Measurements from ENCODE around the gene KRT17.

Gene KRT17

DNA sequence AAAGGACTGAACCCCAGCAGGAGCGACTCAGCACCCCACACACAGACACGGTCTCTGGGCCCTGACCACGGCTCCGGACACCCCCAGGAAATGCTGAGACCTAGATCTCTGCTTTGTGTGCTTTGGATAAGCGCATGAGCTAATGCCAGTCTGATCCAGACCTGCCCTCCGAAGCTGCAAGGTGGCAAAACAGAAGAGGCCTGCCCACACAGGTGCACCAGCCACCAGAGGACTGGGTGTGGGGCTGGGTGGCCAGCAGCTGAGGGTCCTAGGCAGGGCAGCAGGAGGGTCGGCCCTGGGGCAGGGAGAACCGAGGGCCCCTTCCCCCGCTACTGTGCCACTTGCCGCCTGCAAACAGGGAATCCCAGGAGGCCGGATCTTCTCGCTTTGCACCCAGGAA, 33.6 kb upstream of the KRT17 start:
- TF ChIP-seq, protein P1, sequence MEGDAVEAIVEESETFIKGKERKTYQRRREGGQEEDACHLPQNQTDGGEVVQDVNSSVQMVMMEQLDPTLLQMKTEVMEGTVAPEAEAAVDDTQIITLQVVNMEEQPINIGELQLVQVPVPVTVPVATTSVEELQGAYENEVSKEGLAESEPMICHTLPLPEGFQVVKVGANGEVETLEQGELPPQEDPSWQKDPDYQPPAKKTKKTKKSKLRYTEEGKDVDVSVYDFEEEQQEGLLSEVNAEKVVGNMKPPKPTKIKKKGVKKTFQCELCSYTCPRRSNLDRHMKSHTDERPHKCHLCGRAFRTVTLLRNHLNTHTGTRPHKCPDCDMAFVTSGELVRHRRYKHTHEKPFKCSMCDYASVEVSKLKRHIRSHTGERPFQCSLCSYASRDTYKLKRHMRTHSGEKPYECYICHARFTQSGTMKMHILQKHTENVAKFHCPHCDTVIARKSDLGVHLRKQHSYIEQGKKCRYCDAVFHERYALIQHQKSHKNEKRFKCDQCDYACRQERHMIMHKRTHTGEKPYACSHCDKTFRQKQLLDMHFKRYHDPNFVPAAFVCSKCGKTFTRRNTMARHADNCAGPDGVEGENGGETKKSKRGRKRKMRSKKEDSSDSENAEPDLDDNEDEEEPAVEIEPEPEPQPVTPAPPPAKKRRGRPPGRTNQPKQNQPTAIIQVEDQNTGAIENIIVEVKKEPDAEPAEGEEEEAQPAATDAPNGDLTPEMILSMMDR (IDR thresholded peaks at IDR 0.05; ENCODE audit: control insufficient read depth, insufficient read depth, low read depth, low read length, missing control alignments) = no peak
- no peak for DNase-seq (ENCODE audit: low read depth)
- no peak overlapping the region for H3K4me3 ChIP-seq (ENCODE audit: control insufficient read depth, low read depth, low read length)

DNA sequence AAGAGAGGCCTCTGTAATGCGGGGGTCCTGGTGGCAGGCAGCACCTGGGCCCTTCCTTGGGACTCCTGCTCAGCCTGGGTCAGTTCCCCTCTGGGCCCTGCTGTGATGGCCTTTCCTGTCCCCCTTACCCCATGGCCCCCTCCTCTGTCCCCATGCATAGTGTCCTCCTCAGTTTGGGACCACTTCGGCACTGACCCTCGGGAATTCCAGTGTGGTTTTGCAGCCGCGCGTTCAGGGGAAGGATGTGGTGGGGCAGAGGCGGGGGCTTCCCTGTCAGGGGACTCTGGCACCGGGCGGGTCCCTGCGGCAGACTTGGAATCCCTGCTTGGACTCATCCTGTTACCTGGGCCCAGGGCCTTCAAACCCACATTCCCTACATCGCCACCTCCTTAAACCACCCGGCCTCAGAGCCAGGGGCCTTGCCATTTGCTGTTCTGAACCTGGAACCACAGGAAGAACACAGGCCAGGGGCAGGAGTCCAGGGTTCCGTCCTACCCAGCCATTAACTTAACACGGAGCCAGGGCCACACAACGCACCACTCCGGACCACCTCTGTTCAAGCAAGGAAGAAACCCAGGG, 32.9 kb upstream of the KRT17 start:
- TF ChIP-seq, protein P1 (IDR thresholded peaks at IDR 0.05; ENCODE audit: control insufficient read depth, insufficient read depth, low read depth, low read length, missing control alignments) = no peak
- H3K4me3 ChIP-seq (ENCODE audit: control insufficient read depth, low read depth, low read length) = no peak overlapping the region
- no peak for DNase-seq (ENCODE audit: low read depth)

DNA sequence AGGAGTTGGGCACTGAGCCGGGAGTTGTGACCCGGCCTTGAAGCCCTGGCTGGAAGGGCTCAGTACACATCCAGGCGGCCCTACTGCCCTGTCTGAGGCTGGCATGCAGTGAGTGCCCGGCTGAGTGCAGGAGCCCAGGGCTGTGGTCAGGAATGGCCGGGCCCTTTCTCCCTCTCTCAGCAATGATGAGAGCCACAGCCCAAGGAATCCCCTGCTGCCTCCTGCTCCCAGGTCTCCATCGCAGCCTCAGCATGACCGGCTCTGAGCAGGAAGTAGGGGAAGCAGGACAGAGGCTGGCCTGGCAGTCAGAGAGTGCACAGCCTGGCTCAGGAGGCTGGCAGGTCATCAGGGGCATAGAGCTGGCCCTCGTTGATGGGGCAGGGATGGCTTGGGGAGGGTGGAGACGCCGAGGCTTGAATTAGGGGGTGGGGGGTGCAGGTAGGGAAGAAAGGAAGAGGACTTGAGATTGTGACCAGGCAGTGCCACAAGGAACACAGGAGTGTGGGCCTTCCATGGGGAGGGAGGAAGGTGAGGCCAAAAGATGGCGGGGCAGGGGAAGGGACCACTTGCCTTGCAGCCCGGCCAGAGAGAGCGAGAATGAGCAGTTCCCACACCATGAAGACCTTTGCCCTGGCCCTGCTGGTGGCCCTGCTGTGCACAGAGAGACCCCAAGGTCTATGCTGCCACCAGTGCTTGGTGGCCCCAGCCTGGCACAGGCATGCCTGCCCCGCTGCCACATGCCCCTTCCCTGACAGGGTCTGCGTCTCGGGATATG, 32.1 kb upstream of the KRT17 start:
- DNase-seq (ENCODE audit: low read depth) = no peak
- H3K4me3 ChIP-seq (ENCODE audit: control insufficient read depth, low read depth, low read length) = no peak overlapping the region
- TF ChIP-seq, protein P1 (IDR thresholded peaks at IDR 0.05; ENCODE audit: control insufficient read depth, insufficient read depth, low read depth, low read length, missing control alignments) = no peak

DNA sequence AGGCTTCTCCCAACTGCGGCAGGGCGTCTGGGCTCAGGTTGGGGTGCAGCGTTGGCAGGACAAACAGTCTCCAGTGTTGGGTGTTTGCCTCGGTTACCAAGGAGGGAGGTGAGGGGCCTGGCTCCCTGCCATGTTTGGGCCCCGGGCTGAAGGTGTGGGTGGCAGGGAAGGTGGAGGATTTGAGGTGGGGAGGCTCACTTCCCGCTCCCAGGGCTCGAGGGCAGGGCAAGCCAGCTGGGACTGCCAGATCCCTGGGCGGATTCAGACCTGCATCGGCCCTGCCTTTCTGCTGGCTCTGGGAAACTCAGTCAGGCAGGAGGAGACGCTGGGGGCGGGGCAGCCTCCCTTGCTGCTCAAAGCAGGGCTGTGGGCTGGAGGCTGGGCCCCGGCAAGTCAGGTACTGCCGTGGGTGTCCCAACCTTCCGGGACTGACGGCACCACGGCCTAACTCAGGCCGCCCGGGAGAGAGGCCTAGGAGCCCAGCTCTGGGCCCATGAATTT, 31.3 kb upstream of the KRT17 start:
- TF ChIP-seq, protein P1 (IDR thresholded peaks at IDR 0.05; ENCODE audit: control insufficient read depth, insufficient read depth, low read depth, low read length, missing control alignments) = no peak
- H3K4me3 ChIP-seq (ENCODE audit: control insufficient read depth, low read depth, low read length) = no peak overlapping the region
- DNase-seq (ENCODE audit: low read depth) = no peak

DNA sequence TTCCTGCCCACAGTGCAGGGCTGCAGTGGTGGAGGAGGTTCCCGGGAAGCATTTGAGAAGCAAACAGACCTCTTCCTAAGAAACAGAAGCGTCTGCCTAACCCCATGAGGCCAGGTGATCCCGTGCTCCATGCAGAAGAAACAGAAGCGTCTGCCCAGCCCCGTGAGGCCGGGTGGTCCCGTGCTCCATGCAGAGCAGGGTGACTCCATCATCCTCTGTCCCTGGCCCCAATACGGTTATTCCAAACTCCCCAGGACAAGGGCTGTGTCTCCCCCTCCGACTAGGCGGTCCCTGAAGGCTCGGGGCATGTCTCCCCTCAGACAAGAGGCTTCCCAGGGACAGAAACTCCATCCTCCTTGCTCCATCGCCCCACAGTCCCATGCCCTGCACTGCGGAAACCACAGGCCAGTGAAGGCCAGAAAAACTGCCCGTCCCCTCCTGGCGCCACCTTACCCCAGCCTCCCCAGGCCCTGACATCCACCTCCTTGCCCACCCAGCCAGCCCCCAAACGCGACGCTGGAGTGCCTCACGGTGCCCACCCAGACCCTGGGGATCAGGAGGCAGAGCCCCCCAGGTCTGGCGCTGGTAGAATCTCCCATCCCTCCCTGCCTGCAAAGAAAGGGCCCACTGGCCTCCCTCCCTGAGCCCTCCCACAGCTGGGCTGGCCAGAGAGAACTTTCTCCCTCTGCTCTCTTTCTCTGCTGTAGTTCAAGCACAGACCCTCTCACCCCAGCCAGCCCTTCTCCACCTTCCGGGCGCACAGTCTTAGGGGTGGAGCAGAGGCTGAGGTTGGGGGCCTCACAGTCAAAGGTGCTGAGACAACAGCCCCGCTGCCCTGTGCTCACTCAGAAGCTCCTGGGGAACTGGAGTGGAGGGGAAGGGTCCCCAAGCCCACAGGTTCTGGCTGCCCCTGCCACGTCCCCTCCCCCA, 30.6 kb upstream of the KRT17 start:
- no peak for DNase-seq (ENCODE audit: low read depth)
- H3K4me3 ChIP-seq (ENCODE audit: control insufficient read depth, low read depth, low read length) = no peak overlapping the region
- TF ChIP-seq, protein P1 (IDR thresholded peaks at IDR 0.05; ENCODE audit: control insufficient read depth, insufficient read depth, low read depth, low read length, missing control alignments) = no peak

DNA sequence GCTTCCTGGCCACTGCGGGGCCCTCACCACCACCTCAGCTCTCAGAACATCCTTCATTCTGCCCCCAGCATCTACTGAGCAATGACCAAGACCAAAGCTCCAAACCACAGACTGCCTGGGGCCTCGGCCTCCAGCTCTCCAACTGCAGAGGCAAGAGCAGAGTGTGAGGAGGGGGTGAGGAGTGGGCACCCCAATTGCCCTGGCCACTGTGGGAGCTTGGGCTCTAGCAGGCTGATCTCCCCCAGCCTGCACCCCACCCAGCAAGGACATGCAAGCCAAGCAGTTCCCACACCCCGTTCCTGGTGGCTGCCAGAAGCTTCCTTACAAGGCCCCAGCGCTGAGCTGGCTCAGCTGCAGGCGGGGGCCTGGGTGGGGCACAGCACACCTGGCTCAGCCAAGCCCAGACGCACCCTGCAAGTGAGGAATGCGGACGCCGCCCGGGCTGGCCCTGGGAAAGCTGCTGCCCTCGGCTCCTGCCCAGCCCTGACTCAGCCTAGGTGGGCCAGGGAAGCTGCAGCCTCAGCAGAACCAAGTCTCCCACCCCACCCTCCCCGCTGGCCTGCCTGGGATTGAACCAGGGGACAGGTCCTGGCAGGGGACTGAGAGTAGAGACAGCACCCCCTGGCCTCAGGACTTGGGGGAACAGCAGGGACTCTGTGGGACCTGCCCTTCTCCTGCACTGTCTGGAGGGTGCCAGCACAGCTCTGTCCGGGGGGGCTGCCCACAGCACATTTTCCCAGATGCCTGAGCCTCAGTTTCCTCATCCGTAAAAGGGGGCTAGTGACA, 29.7 kb upstream of the KRT17 start:
- no peak for DNase-seq (ENCODE audit: low read depth)
- no peak overlapping the region for H3K4me3 ChIP-seq (ENCODE audit: control insufficient read depth, low read depth, low read length)
- TF ChIP-seq, protein P1 (IDR thresholded peaks at IDR 0.05; ENCODE audit: control insufficient read depth, insufficient read depth, low read depth, low read length, missing control alignments) = no peak
